ENCODE results near the gene ZNF236. TPM values are rescaled to one million over a fixed set of nuclear protein-coding genes. Genes with fewer than 3 reads are reported as not detected.

ZNF236 gene
- polyA plus RNA-seq, 1 donor from 2014 or later = 7.7 TPM

DNA sequence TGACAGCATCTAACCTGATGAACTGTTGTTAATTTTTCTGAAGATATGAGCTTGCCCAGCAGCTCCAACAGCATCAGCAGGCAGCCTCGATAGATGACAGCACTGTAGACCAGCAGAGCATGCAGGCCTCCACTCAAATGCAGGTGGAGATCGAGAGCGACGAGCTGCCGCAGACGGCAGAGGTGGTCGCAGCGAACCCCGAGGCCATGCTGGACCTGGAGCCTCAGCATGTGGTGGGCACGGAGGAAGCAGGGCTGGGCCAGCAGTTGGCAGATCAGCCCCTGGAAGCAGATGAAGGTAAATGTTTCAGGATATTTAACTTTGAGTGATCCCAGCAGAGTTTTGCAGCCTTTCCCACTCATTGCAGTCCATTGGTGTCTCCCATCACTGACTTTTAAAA lies 85.9 kb downstream of the ZNF236 start:
- no peak overlapping the region for H3K4me2 ChIP-seq (ENCODE audit: low read length)
- no peaks in the 10 kb centered on the region for H3K79me2 ChIP-seq (replicated peaks; ENCODE audit: insufficient read depth, low read length)
- no peaks in the 10 kb centered on the region for H3F3A ChIP-seq (ENCODE audit: insufficient read depth, low read length, poor library complexity, severe bottlenecking)
- H3K27ac ChIP-seq (ENCODE audit: low read length) = no peak overlapping the region
- TF ChIP-seq EZH2 (IDR thresholded peaks at IDR 0.05; ENCODE audit: borderline replicate concordance, insufficient read depth, low read length, poor library complexity, severe bottlenecking) = no peak
- no peak for TF ChIP-seq RAD21 (conservative IDR thresholded peaks at IDR 0.05)
- TF ChIP-seq, protein P1, sequence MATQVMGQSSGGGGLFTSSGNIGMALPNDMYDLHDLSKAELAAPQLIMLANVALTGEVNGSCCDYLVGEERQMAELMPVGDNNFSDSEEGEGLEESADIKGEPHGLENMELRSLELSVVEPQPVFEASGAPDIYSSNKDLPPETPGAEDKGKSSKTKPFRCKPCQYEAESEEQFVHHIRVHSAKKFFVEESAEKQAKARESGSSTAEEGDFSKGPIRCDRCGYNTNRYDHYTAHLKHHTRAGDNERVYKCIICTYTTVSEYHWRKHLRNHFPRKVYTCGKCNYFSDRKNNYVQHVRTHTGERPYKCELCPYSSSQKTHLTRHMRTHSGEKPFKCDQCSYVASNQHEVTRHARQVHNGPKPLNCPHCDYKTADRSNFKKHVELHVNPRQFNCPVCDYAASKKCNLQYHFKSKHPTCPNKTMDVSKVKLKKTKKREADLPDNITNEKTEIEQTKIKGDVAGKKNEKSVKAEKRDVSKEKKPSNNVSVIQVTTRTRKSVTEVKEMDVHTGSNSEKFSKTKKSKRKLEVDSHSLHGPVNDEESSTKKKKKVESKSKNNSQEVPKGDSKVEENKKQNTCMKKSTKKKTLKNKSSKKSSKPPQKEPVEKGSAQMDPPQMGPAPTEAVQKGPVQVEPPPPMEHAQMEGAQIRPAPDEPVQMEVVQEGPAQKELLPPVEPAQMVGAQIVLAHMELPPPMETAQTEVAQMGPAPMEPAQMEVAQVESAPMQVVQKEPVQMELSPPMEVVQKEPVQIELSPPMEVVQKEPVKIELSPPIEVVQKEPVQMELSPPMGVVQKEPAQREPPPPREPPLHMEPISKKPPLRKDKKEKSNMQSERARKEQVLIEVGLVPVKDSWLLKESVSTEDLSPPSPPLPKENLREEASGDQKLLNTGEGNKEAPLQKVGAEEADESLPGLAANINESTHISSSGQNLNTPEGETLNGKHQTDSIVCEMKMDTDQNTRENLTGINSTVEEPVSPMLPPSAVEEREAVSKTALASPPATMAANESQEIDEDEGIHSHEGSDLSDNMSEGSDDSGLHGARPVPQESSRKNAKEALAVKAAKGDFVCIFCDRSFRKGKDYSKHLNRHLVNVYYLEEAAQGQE (IDR thresholded peaks at IDR 0.05; ENCODE audit: borderline replicate concordance) = no peak
- TF ChIP-seq MXI1 (conservative IDR thresholded peaks at IDR 0.05; ENCODE audit: poor library complexity, severe bottlenecking) = no peak
- TF ChIP-seq, protein P2, sequence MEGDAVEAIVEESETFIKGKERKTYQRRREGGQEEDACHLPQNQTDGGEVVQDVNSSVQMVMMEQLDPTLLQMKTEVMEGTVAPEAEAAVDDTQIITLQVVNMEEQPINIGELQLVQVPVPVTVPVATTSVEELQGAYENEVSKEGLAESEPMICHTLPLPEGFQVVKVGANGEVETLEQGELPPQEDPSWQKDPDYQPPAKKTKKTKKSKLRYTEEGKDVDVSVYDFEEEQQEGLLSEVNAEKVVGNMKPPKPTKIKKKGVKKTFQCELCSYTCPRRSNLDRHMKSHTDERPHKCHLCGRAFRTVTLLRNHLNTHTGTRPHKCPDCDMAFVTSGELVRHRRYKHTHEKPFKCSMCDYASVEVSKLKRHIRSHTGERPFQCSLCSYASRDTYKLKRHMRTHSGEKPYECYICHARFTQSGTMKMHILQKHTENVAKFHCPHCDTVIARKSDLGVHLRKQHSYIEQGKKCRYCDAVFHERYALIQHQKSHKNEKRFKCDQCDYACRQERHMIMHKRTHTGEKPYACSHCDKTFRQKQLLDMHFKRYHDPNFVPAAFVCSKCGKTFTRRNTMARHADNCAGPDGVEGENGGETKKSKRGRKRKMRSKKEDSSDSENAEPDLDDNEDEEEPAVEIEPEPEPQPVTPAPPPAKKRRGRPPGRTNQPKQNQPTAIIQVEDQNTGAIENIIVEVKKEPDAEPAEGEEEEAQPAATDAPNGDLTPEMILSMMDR (IDR thresholded peaks at IDR 0.05; ENCODE audit: poor library complexity, severe bottlenecking) = no peak
- no peak for TF ChIP-seq POLR2AphosphoS5 (IDR thresholded peaks at IDR 0.05)
- no peak for TF ChIP-seq SMC3 (conservative IDR thresholded peaks at IDR 0.05; ENCODE audit: poor library complexity)
- no peak for TF ChIP-seq EP300 (conservative IDR thresholded peaks at IDR 0.05; ENCODE audit: poor library complexity, severe bottlenecking)
- TF ChIP-seq TAF1 (IDR thresholded peaks at IDR 0.05; ENCODE audit: low read depth) = no peak
- no peaks in the 10 kb centered on the region for H3K9me3 ChIP-seq (ENCODE audit: low read length)
- no peak overlapping the region for H2AFZ ChIP-seq (ENCODE audit: low read depth, low read length)
- no peaks in the 10 kb centered on the region for H3K9me2 ChIP-seq (ENCODE audit: insufficient read depth, low read length)
- peaks cover 7% of the 10 kb centered on the region for H3K36me3 ChIP-seq (ENCODE audit: insufficient read depth, low read length)
- no peak overlapping the region for H3K9ac ChIP-seq (ENCODE audit: low read length)
- H4K20me1 ChIP-seq (ENCODE audit: insufficient read depth) = no peaks in the 10 kb centered on the region
- H3K27me3 ChIP-seq (ENCODE audit: insufficient read depth, low read depth, low read length) = no peaks in the 10 kb centered on the region
- H3K4me3 ChIP-seq (ENCODE audit: low read length) = no peak overlapping the region

DNA sequence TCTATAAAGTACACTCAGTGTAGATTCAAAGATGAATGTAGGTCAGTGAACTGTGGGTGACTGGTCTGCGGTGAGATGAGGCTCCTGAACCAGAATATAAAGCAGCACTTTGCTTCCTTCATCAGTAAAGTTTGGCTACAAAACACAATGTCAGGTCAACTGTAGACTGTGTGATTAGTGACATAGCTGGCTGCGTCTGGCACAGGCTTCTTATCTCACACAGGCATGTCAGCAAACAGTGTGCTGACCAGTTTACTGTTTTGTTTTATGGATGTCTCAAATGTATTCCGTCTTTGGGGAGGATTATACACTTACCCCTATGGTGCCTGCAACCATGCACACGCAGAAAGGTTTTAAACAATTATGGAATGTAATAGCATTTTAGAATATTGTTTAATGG lies 87.1 kb downstream of the ZNF236 start:
- Histone ChIP-seq H3F3A (ENCODE audit: insufficient read depth, low read length, poor library complexity, severe bottlenecking) (no peaks in the 10 kb centered on the region), H3K79me2 (replicated peaks; ENCODE audit: insufficient read depth, low read length) (no peaks in the 10 kb centered on the region), H3K36me3 (ENCODE audit: insufficient read depth, low read length) (peaks cover 11% of the 10 kb centered on the region), H3K4me3 (ENCODE audit: low read length) (no peak overlapping the region), H3K9me2 (ENCODE audit: insufficient read depth, low read length) (no peaks in the 10 kb centered on the region), H3K27me3 (ENCODE audit: insufficient read depth, low read depth, low read length) (no peaks in the 10 kb centered on the region), H3K9ac (ENCODE audit: low read length) (no peak overlapping the region), H3K27ac (ENCODE audit: low read length) (no peak overlapping the region), H4K20me1 (ENCODE audit: insufficient read depth) (no peaks in the 10 kb centered on the region), H3K9me3 (ENCODE audit: low read length) (no peaks in the 10 kb centered on the region), H3K4me2 (ENCODE audit: low read length) (no peak overlapping the region), H2AFZ (ENCODE audit: low read depth, low read length) (no peak overlapping the region)
- TF ChIP-seq SMC3 (conservative IDR thresholded peaks at IDR 0.05; ENCODE audit: poor library complexity) (no peak), EZH2 (IDR thresholded peaks at IDR 0.05; ENCODE audit: borderline replicate concordance, insufficient read depth, low read length, poor library complexity, severe bottlenecking) (no peak), MXI1 (conservative IDR thresholded peaks at IDR 0.05; ENCODE audit: poor library complexity, severe bottlenecking) (no peak), TAF1 (IDR thresholded peaks at IDR 0.05; ENCODE audit: low read depth) (no peak), POLR2AphosphoS5 (IDR thresholded peaks at IDR 0.05) (no peak), EP300 (conservative IDR thresholded peaks at IDR 0.05; ENCODE audit: poor library complexity, severe bottlenecking) (no peak), RAD21 (conservative IDR thresholded peaks at IDR 0.05) (no peak)
- TF ChIP-seq, protein P2 (IDR thresholded peaks at IDR 0.05; ENCODE audit: poor library complexity, severe bottlenecking) = no peak
- TF ChIP-seq, protein P1 (IDR thresholded peaks at IDR 0.05; ENCODE audit: borderline replicate concordance) = no peak

All from neural cell (in vitro differentiated cells).